Measurements from ENCODE around the gene XRRA1. TPM values are rescaled to one million over a fixed set of nuclear protein-coding genes. Genes with fewer than 3 reads are reported as not detected.

The XRRA1 gene
- total RNA-seq, 1 experiment from 2014 or later: 29.5 TPM

DNA sequence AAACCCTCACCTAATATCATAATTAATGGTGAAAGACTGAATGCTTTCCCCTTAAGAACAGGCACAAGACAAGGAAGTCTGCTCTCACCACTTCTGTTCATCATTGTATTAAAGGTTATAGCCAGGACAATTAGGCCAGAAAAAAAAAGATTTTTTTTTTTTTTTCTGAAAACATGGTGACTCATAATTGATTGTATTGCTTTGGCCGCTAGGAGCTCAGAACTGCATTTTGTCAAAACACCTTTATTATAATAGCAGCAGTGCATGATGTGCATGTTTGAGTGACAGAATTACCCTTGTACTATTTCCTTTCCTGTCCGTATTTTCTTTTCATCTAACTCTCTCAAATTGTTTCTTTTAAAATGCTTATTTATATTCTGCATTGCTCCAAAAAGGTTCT, 102.1 kb downstream of the XRRA1 start:
- Histone ChIP-seq H4K20me1 (ENCODE audit: insufficient read depth) (no peaks in the 10 kb centered on the region; the same call in 1 of the 2 replicates), H3K4me3 (no peak overlapping the region), H3K9me3 (ENCODE audit: insufficient read depth, low read depth) (no peaks in the 10 kb centered on the region), H3K27ac (no peak overlapping the region), H3K4me2 (no peak overlapping the region), H3K4me1 (replicated peaks; ENCODE audit: insufficient read depth) (no peaks in the 10 kb centered on the region), H3K79me2 (ENCODE audit: low read depth) (no peaks in the 10 kb centered on the region), H3K36me3 (ENCODE audit: low read depth) (no peaks in the 10 kb centered on the region; the same call in none of the 2 replicates), H3F3A (ENCODE audit: insufficient read depth, low read depth) (no peaks in the 10 kb centered on the region), H3K27me3 (ENCODE audit: insufficient read depth, low read depth) (no peaks in the 10 kb centered on the region), H2AFZ (no peak overlapping the region), H3K9me2 (ENCODE audit: insufficient read depth) (no peaks in the 10 kb centered on the region)
- DNase-seq: no peak
- CTCF ChIA-PET: interaction anchor here (0.6 kb wide), 2 partner anchors 70 to 77 kb away, joined by 3 to 4 read pairs; no protein-coding TSS in a partner anchor
- intact Hi-C loops (cut with micrococcal nuclease; ENCODE audit: unreplicated experiment): no loop called here
- no peak for TF ChIP-seq CTCF (conservative IDR thresholded peaks at IDR 0.05)
- TF ChIP-seq EZH2 (IDR thresholded peaks at IDR 0.05; ENCODE audit: low read depth): no peak
- POLR2A ChIA-PET (ENCODE audit: unreplicated experiment): interaction anchor here (0.5 kb wide), 1 partner anchor 31 kb away, joined by 4 read pairs; no protein-coding TSS in a partner anchor
- no TSS peak for BruUV-seq (replicated peaks)

GRCh38 chr11:74845978-74846517, 102.8 kb downstream of the XRRA1 start:
- Histone ChIP-seq H3K4me1 (replicated peaks; ENCODE audit: insufficient read depth) (no peaks in the 10 kb centered on the region), H3K36me3 (ENCODE audit: low read depth) (no peaks in the 10 kb centered on the region; the same call in none of the 2 replicates), H3K27ac (no peak overlapping the region), H3K4me3 (no peak overlapping the region), H3K79me2 (ENCODE audit: low read depth) (no peaks in the 10 kb centered on the region), H3F3A (ENCODE audit: insufficient read depth, low read depth) (no peaks in the 10 kb centered on the region), H3K4me2 (no peak overlapping the region), H2AFZ (no peak overlapping the region), H3K27me3 (ENCODE audit: insufficient read depth, low read depth) (no peaks in the 10 kb centered on the region), H4K20me1 (ENCODE audit: insufficient read depth) (no peaks in the 10 kb centered on the region; the same call in 1 of the 2 replicates), H3K9me2 (ENCODE audit: insufficient read depth) (no peaks in the 10 kb centered on the region), H3K9me3 (ENCODE audit: insufficient read depth, low read depth) (no peaks in the 10 kb centered on the region)
- ChIA-PET POLR2A (ENCODE audit: unreplicated experiment) (interaction anchor here (0.5 kb wide), 1 partner anchor 30 kb away, joined by 4 read pairs; no protein-coding TSS in a partner anchor), CTCF (no interaction called here)
- BruUV-seq (replicated peaks): no TSS peak
- intact Hi-C loops (cut with micrococcal nuclease; ENCODE audit: unreplicated experiment): no loop called here
- DNase-seq: no peak
- no peak for TF ChIP-seq EZH2 (IDR thresholded peaks at IDR 0.05; ENCODE audit: low read depth)
- no peak for TF ChIP-seq CTCF (conservative IDR thresholded peaks at IDR 0.05)

DNA sequence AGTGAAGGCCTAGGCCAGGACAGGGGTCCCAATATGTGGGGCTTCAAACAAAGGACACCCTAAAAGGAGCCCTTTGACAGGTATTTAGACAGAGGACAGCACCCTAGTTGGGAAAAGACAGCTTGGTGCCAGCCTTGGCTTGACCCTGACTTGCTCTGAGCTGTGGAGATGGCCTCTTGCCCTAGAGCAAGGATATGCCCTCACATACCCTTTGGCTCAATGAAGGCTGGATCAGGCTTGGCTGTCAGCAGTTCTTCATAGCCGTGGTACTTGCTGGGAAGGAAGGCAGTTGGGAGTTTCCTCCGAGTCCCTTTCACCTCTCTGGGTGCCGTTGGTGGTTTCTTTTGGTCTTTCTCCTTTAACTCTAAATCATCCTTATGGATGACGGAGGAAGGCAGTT, 104.0 kb downstream of the XRRA1 start:
- H3K36me3 ChIP-seq (ENCODE audit: low read depth): peaks cover 5% of the 10 kb centered on the region
- CTCF ChIA-PET: interaction anchor here (0.6 kb wide), 1 partner anchor 149 kb away, joined by 3 read pairs; no protein-coding TSS in a partner anchor
- no peaks in the 10 kb centered on the region for H3F3A ChIP-seq (ENCODE audit: insufficient read depth, low read depth)
- POLR2A ChIA-PET (ENCODE audit: unreplicated experiment): no interaction called here
- H3K27me3 ChIP-seq (ENCODE audit: insufficient read depth, low read depth): no peaks in the 10 kb centered on the region
- no peaks in the 10 kb centered on the region for H3K4me1 ChIP-seq (replicated peaks; ENCODE audit: insufficient read depth)
- BruUV-seq (replicated peaks): no TSS peak
- intact Hi-C loops (cut with micrococcal nuclease; ENCODE audit: unreplicated experiment): no loop called here
- no peaks in the 10 kb centered on the region for H3K9me3 ChIP-seq (ENCODE audit: insufficient read depth, low read depth)
- no peaks in the 10 kb centered on the region; the same call in 1 of the 2 replicates for H4K20me1 ChIP-seq (ENCODE audit: insufficient read depth)
- H2AFZ ChIP-seq: no peak overlapping the region
- no peaks in the 10 kb centered on the region for H3K79me2 ChIP-seq (ENCODE audit: low read depth)
- H3K4me3 ChIP-seq: no peak overlapping the region
- DNase-seq: no peak
- no peaks in the 10 kb centered on the region for H3K9me2 ChIP-seq (ENCODE audit: insufficient read depth)
- no peak for TF ChIP-seq EZH2 (IDR thresholded peaks at IDR 0.05; ENCODE audit: low read depth)
- no peak for TF ChIP-seq CTCF (conservative IDR thresholded peaks at IDR 0.05)
- H3K27ac ChIP-seq: no peak overlapping the region
- H3K4me2 ChIP-seq: no peak overlapping the region

Measured in PC-9 (cell line).